K562 (cell line): ENCODE data around the gene GYG2. TPM values are rescaled to one million over a fixed set of nuclear protein-coding genes. Genes with fewer than 3 reads are reported as not detected.

Experiments used
- ATAC-seq: fragments of 200-7000 bp; cut with Tn5 transposase; 3 replicates; pipeline ENCODE4 v1.9.1; 2020; ENCODE audit warnings: moderate library complexity
- BruUV-seq: library from RNA; stranded (reverse); fragments of 400-500 nt; replicated peaks from 2 replicates; lab custom pipeline; 2021; lab: Mats Ljungman, UMichigan
- CTCF ChIA-PET: fragments of 300-600 bp; formaldehyde crosslinking; extraction: SDS; loops from one replicate; lab custom pipeline; 2021; ENCODE audit warnings: low intra/inter-chr PET ratio; lab: Yijun Ruan, JAX
- POLR2A ChIA-PET: fragments of 300-600, 350-650 bp; sonication (Branson Sonifier 250); formaldehyde crosslinking; extraction: SDS; loops from one replicate; lab custom pipeline; 2021; ENCODE audit warnings: antibody characterized with exemption, inconsistent platforms; lab: Yijun Ruan, JAX
- DNase-seq, 4 experiments: peaks; one replicate each; pipeline versions ENCODE4 v3.0.0 to v3.0.0-alpha.2; 2011 to 2018; ENCODE audit warnings: low spot score in 3 of 4, mixed read lengths in 3 of 4; ENCODE audit errors: extremely low read depth in 1 of 4
- FAIRE-seq: peaks from 2 replicates; lab custom pipeline; 2011; peaks lifted over from hg19 to GRCh38; lab: Jason Lieb, UNC
- H2AFZ ChIP-seq: 2 replicates; pipeline ENCODE4 v1.6.0; 2011; ENCODE audit warnings: low read depth, low read length, control low read depth, inconsistent platforms
- H3K27ac ChIP-seq: fragments of 200-600 bp; 3 replicates; pipeline ENCODE4 v1.8.0; 2011; ENCODE audit warnings: low read depth, mild to moderate bottlenecking, control low read depth, inconsistent platforms, low read length, moderate library complexity, mixed read lengths; ENCODE audit errors: extremely low read depth
- H3K27me3 ChIP-seq, 2 experiments: fragments of 300-600 bp in 1 of 2; 2 replicates in 1 of 2; 3 replicates in 1 of 2; pipeline versions ENCODE4 v1.6.0 to v1.8.0; 2011; ENCODE audit warnings: inconsistent platforms in 2 of 2, low read length in 2 of 2, mild to moderate bottlenecking in 1 of 2, mixed read lengths in 1 of 2, moderate library complexity in 1 of 2; ENCODE audit not compliant: control insufficient read depth in 2 of 2, insufficient read depth in 2 of 2
- H3K36me3 ChIP-seq: fragments of 300-600 bp; 3 replicates; pipeline ENCODE4 v1.8.0; 2011; ENCODE audit warnings: mild to moderate bottlenecking, low read length, inconsistent platforms; ENCODE audit not compliant: control insufficient read depth, insufficient read depth
- H3K4me1 ChIP-seq, 2 experiments: fragments of 200-600 bp in 1 of 2; replicated peaks in 1 of 2; 2 replicates in 1 of 2; 3 replicates in 1 of 2; pipeline versions ENCODE4 v1.5.1 to v1.8.0; 2011; ENCODE audit warnings: inconsistent platforms in 2 of 2, low read length in 2 of 2, mild to moderate bottlenecking in 1 of 2, mixed read lengths in 1 of 2, moderate library complexity in 1 of 2; ENCODE audit not compliant: control insufficient read depth in 2 of 2, insufficient read depth in 2 of 2
- H3K4me2 ChIP-seq: 2 replicates; pipeline ENCODE4 v1.6.1; 2011; ENCODE audit warnings: low read length, control low read depth, inconsistent platforms, mixed read lengths; ENCODE audit not compliant: insufficient read depth
- H3K4me3 ChIP-seq: fragments of 200-600 bp; sonication (generic), shearing (Covaris generic); 2 replicates; pipeline ENCODE4 v1.5.1; 2016; ENCODE audit warnings: control low read depth, inconsistent platforms
- H3K79me2 ChIP-seq: fragments of 200-600 bp; 3 replicates; pipeline ENCODE4 v1.8.0; 2011; ENCODE audit warnings: low read length, inconsistent platforms; ENCODE audit not compliant: control insufficient read depth, insufficient read depth
- H3K9ac ChIP-seq, 2 experiments: 2 replicates each; pipeline versions ENCODE4 v1.6.0 to v1.6.1; 2011; ENCODE audit warnings: low read depth in 2 of 2, low read length in 2 of 2, control low read depth in 1 of 2, inconsistent platforms in 1 of 2, mild to moderate bottlenecking in 1 of 2, mixed read lengths in 1 of 2; ENCODE audit not compliant: insufficient read depth in 1 of 2
- H3K9me1 ChIP-seq: one replicate; pipeline ENCODE4 v1.6.0; 2011; ENCODE audit warnings: inconsistent platforms, mild to moderate bottlenecking, low read length, moderate library complexity; ENCODE audit not compliant: control insufficient read depth, insufficient read depth
- H3K9me3 ChIP-seq: replicated peaks from 2 replicates; pipeline ENCODE4 v1.5.1; 2011; ENCODE audit warnings: low read depth, low read length, inconsistent platforms; ENCODE audit not compliant: control insufficient read depth, insufficient read depth
- H4K20me1 ChIP-seq: replicated peaks from 2 replicates; pipeline ENCODE4 v1.6.1; 2011; ENCODE audit warnings: low read length, inconsistent platforms, mixed read lengths; ENCODE audit not compliant: control insufficient read depth, insufficient read depth
- CGGBP1 ChIP-seq: fragments of 250-450 bp; sonication (Bioruptor Pico); IDR thresholded peaks from 2 replicates; pipeline ENCODE4 v1.9.0; 2021; ENCODE audit warnings: mild to moderate bottlenecking
- HLTF ChIP-seq: fragments of 450-650 bp; IDR thresholded peaks from 2 replicates; pipeline ENCODE4 v1.6.1; 2016
- MCM2 ChIP-seq: fragments of 450-650 bp; IDR thresholded peaks from 2 replicates; pipeline ENCODE4 v1.6.1; 2017; ENCODE audit warnings: low read depth, mild to moderate bottlenecking
- MGA ChIP-seq: fragments of 450-650 bp; IDR thresholded peaks from 2 replicates; pipeline ENCODE4 v1.6.1; 2016; ENCODE audit warnings: mild to moderate bottlenecking, moderate library complexity
- NCOA6 ChIP-seq: fragments of 450-650 bp; IDR thresholded peaks from 2 replicates; pipeline ENCODE4 v1.6.1; 2017; ENCODE audit warnings: mild to moderate bottlenecking
- NCOR1 ChIP-seq: fragments of 450-650 bp; IDR thresholded peaks from 2 replicates; pipeline ENCODE4 v1.6.1; 2016; ENCODE audit warnings: mild to moderate bottlenecking, moderate library complexity
- PCBP1 ChIP-seq: fragments of 200-400 bp; formaldehyde crosslinking; IDR thresholded peaks from 2 replicates; pipeline ENCODE4 v1.6.1; 2018; ENCODE audit warnings: mild to moderate bottlenecking, low read depth, low read length; ENCODE audit not compliant: poor library complexity, severe bottlenecking
- TEAD4 ChIP-seq, 2 experiments: sonication (generic) in 1 of 2; formaldehyde crosslinking in 1 of 2; IDR thresholded peaks; 2 replicates each; pipeline versions ENCODE4 v1.6.1 to v1.8.0; 2012 to 2022; ENCODE audit warnings: borderline replicate concordance in 1 of 2, inconsistent platforms in 1 of 2, low read length in 1 of 2, mild to moderate bottlenecking in 1 of 2, missing genetic modification reagents in 1 of 2
- ZFP1 ChIP-seq: fragments of 450-650 bp; formaldehyde crosslinking; IDR thresholded peaks from 2 replicates; pipeline ENCODE4 v1.4.0; 2020; ENCODE audit warnings: mild to moderate bottlenecking, mixed read lengths
- ZNF445 ChIP-seq: fragments of 250-450 bp; sonication (Bioruptor Pico); IDR thresholded peaks from 2 replicates; pipeline ENCODE4 v1.4.0; 2020; ENCODE audit warnings: low read depth, mild to moderate bottlenecking, moderate library complexity
- ZNF75A ChIP-seq: fragments of 450-650 bp; formaldehyde crosslinking; IDR thresholded peaks from 2 replicates; pipeline ENCODE4 v1.4.0; 2020; ENCODE audit warnings: mild to moderate bottlenecking
- WGBS: fragments of 100-300 bp; shearing (Covaris generic); methylation state at CpG from one replicate; pipeline ENCODE4 v1.1.6; 2016; ENCODE audit warnings: low coverage, mixed read lengths; ENCODE audit not compliant: insufficient coverage; ENCODE audit errors: missing lambda C conversion rate; 5-methylcytosine and 5-hydroxymethylcytosine counted together
- in situ Hi-C: fragments of 300-500 bp; cut with MboI; formaldehyde crosslinking; loops from 4 replicates; pipeline ENCODE4 v1.15.0; 2018; ENCODE audit warnings: inconsistent platforms, mixed read lengths
- intact Hi-C: fragments of 100-400 bp; cut with micrococcal nuclease; formaldehyde crosslinking; loops from 2 replicates; pipeline ENCODE4 v1.14.2; 2022
- polyA plus RNA-seq, 8 experiments: library from polyadenylated mRNA; depleted of rRNA in 4 of 8; stranded (reverse) in 5 of 8; unstranded in 3 of 8; fragments of >200 nt; fragmentation: Nextera tagmentation in 2 of 8; fragmentation: Illumina TruSeq in 1 of 8; extraction: Ambion mirVana in 2 of 8; extraction: Trizol in 1 of 8; gene quantifications; 2 replicates each; pipeline versions ENCODE4 v1.2.1 to v1.2.3, GENCODE V29; 2011 to 2014; ENCODE audit warnings: inconsistent platforms in 1 of 8, missing spikeins in 1 of 8
- total RNA-seq, 7 experiments: library from RNA; depleted of rRNA in 6 of 7; stranded (reverse); fragments of >200 nt in 6 of 7; fragmentation: Illumina TruSeq in 2 of 7; extraction: Trizol in 2 of 7; gene quantifications; 2 replicates each; pipeline versions ENCODE4 v1.2.1 to v1.2.3, GENCODE V29; 2011 to 2021; ENCODE audit warnings: low replicate concordance in 1 of 7

Gene GYG2
- total and polyA plus RNA-seq, 9 of the 15 experiments (the other 6 are each of a cell fraction or from before 2014, with no cell fraction given) = 0.24 to 4.4 (median 2.9) TPM

GRCh38 chrX:2894885-2895292 is 66.2 kb downstream of the GYG2 start (continued):
- TF ChIP-seq PCBP1 (no peak), TEAD4 (IDR thresholded peaks at IDR 0.05; ENCODE audit: low read length) (peak; percentile 65), TEAD4 (CRISPR knock-in tag; IDR thresholded peaks at IDR 0.05; ENCODE audit: borderline replicate concordance) (no peak), HLTF (no peak), MCM2 (no peak), NCOR1 (no peak), ZFP1 (no peak), NCOA6 (no peak), ZNF75A (no peak), CGGBP1 (no peak)

GRCh38 chrX:2897311-2897689 is 68.6 kb downstream of the GYG2 start:
- 46% methylated on average over 12 of the region's 12 CpGs for WGBS
- no peak for DNase-seq
- ChIA-PET POLR2A (no interaction called here), CTCF (no interaction called here)
- peak; percentile 9; the same call in 2 of the 3 replicates for ATAC-seq
- intact Hi-C loops (no loop called here), in situ Hi-C loops (loop anchor here (25.0 kb wide), 1 partner anchor 740 kb away; no protein-coding TSS in a partner anchor)
- peaks cover 7 to 21% of the 10 kb centered on the region in 2 experiments; a peak in 4 of 5 replicates for H3K4me1 ChIP-seq
- H3K27me3 ChIP-seq = no peaks in the 10 kb centered on the region
- H3K4me3 ChIP-seq = no peak overlapping the region
- H3K9me1 ChIP-seq = no peaks in the 10 kb centered on the region
- no peak overlapping the region for H3K27ac ChIP-seq
- H4K20me1 ChIP-seq = no peaks in the 10 kb centered on the region
- no TSS peak for BruUV-seq
- no peaks in the 10 kb centered on the region for H3K36me3 ChIP-seq
- H3K4me2 ChIP-seq = no peak overlapping the region
- no peaks in the 10 kb centered on the region for H3K9me3 ChIP-seq
- H3K79me2 ChIP-seq = no peaks in the 10 kb centered on the region
- H3K9ac ChIP-seq = peak overlapping the region in 1 of 2 experiments; percentile 35; a peak in 1 of 4 replicates
- peak; percentile 71 for FAIRE-seq
- H2AFZ ChIP-seq = no peak overlapping the region
- no peak for TF ChIP-seq ZNF445
- peak; percentile 44; the same call in 1 of the 2 replicates for TF ChIP-seq MGA
